Neural progenitor cell (in vitro differentiated cells): ENCODE data around the gene ZBTB5.

Experiments
- CTCF ChIP-seq: fragments of 200-600 bp; sonication (generic); IDR thresholded peaks from 2 replicates; pipeline ENCODE4 v1.5.1; 2017; ENCODE audit warnings: antibody characterized with exemption, mild to moderate bottlenecking
- EZH2 ChIP-seq: fragments of 200-600 bp; sonication (generic); IDR thresholded peaks from 2 replicates; pipeline ENCODE4 v1.6.1; 2017; ENCODE audit warnings: antibody characterized with exemption, mild to moderate bottlenecking, moderate library complexity
- EZH2phosphoT487 ChIP-seq: fragments of 200-600 bp; sonication (generic); IDR thresholded peaks from 2 replicates; pipeline ENCODE4 v1.6.1; 2017; ENCODE audit warnings: antibody characterized with exemption

- no peak for TF ChIP-seq CTCF
- TF ChIP-seq EZH2phosphoT487 = no peak
- no peak for TF ChIP-seq EZH2
These were observed 59.4 kb downstream of the ZBTB5 start for GRCh38 chr9:37405764-37406380.
